GM18507 (cell line): ENCODE results near the gene JAK3.
"Not testable (repeated sequence)": the region's sequence is repeated elsewhere in the genome, so short reads cannot be mapped to it uniquely, and the experiment has no call there.

Source experiments
- DNase-seq: peaks from one replicate; pipeline ENCODE4 v3.0.0; 2011; ENCODE audit warnings: low read depth; ENCODE audit not compliant: insufficient read length; ENCODE audit errors: extremely low spot score
- FAIRE-seq: peaks from 2 replicates; lab custom pipeline; 2011; peaks lifted over from hg19 to GRCh38; lab: Jason Lieb, UNC

JAK3 gene

DNA sequence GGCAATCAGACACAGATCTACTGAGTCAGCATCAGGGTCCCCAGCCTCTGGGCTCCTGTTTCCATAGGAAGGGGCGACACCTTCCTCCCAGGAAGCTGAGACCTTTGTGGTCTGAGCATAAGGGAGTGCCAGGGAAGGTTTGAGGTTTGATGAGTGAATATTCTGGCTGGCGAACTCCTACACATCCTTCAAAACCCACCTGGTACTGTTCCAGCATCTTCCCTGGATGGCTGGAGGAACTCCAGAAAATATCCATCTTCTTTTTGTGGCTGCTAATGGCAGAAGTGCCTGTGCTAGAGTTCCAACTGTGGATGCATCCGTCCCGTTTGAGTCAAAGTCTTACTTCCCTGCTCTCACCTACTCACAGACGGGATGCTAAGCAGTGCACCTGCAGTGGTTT is 35.7 kb downstream of the JAK3 start:
- DNase-seq (no peak), FAIRE-seq (no peak)

GRCh38 chr19:17811681-17812080 is 36.1 kb downstream of the JAK3 start:
- DNase-seq: no peak

GRCh38 chr19:17811103-17811502 is 36.7 kb downstream of the JAK3 start:
- no peak for DNase-seq
- FAIRE-seq: no peak

More at GRCh38 chr19:17811681-17812080, 36.1 kb downstream of the JAK3 start:
- FAIRE-seq: no peak

- no peak for DNase-seq
- FAIRE-seq: no peak
Measured at GRCh38 chr19:17807731-17808316, 40.0 kb downstream of the JAK3 start.

- FAIRE-seq (no peak), DNase-seq (no peak)
Measured at GRCh38 chr19:17806945-17807344, 40.8 kb downstream of the JAK3 start.

- DNase-seq (no peak), FAIRE-seq (no peak)
Measured at GRCh38 chr19:17805427-17805826, 42.4 kb downstream of the JAK3 start.

DNA sequence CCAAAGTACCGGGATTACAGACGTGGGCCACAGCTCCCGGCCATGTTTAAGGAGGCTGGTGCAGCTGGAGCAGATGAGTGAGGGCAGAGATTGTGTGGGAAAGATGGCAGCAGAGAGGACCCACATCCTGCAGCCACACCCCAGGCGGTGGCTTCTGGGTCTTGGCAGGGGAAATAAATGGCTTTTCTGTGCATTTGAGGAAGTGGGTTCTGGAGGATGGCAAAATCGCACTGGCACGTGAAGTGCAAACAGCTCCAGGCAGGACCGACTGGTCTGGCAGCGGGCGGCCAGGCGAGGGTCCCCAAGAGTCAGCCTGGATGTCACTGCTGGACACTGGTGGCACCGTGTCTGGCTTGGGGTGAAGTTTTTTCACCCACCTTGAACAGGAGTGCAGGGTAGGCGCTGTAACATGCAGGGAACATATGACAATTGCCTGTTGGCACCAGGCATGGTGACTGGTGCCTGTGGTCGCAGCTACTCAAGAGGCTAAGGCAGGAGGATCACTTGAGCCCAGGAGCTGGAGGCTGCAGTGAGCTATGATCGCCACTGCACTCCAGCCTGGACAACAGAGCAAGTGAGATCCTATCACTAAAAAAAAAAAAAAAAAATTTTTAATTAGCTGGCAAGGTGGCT is 44.4 kb downstream of the JAK3 start:
- DNase-seq: no peak
- no peak for FAIRE-seq

- DNase-seq: no peak
- no peak for FAIRE-seq
Measured at GRCh38 chr19:17802137-17802858, 45.5 kb downstream of the JAK3 start.

GRCh38 chr19:17798599-17798998 is 49.2 kb downstream of the JAK3 start:
- not testable (repeated sequence) for DNase-seq, FAIRE-seq

DNA sequence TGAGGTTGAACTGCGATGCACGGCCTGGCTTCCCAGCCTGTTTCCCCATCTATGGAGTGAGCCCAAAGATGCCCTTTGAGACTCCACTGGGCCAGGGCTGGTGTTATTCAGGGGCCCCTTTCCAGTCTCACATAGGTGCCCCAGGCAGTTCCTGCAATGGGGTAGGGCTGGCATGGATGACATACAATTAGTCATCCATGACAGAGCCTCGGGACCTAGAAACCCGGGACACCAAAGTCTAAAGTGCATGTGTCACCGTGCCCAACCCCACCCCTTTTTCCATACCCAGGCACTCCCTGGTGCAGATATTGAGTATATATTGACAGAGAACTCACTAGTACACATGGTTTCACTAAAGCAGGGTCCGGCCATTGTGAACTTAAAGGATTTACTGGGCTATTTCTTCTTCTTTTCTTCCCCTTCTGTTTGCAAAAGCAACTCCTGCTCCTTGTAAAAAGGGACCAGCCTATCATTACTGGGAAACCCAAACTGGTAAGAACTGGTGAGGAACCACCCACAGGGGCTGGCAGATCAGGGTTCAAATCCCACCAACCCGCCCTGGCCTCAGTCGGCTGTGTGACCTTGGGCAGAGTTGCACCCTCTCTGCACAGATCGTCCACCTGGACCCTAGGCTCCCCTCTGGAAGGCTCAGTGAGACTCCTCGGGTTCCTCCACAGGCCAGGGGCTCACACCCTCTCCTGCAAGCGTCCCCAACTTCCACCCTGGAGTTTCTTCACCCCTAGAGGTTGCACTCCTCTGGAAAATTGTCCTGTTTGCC is 50.2 kb downstream of the JAK3 start:
- DNase-seq: no peak
- no peak for FAIRE-seq

- DNase-seq (no peak), FAIRE-seq (no peak)
Measured at GRCh38 chr19:17796838-17797423, 50.9 kb downstream of the JAK3 start.

DNA sequence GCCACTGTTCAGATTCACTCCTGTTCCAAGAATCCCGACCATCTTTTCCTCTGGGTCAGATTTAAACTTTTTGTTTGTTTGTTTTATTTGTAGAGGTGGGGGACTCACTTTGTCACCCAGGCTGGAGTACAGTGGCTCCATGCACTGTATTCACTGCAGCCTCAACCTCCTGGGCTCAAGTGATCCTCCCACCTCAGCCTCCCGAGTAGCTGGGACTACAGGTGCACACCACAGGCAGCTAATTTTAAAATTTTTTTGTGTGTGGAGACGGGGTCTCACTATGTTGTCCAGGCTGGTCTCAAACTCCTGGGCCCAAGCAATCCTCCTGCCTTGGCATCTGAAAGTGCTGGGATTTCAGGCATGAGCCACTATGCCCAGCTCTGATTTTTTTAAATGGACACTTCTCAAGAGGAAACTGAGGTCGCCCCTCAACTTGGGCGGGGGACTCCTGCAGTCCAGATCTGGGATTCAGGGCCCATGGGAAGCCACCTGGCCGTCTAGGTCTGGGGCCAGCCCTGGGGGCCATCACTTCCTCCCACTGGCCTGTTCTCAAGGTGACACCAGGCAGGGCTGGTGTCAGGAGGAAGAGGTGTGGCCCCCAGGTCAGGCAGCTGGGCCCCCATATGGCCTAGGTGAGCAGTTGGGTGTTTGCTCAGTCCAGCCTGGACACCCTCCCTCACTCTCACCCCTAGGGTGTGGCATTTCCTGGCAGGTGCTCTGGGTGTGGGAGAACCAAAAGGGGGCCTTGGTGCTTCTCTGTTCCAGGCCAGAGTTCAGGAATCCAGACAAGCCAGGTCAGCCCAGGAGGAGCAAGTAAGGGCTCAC is 51.6 kb downstream of the JAK3 start:
- no peak for DNase-seq

DNA sequence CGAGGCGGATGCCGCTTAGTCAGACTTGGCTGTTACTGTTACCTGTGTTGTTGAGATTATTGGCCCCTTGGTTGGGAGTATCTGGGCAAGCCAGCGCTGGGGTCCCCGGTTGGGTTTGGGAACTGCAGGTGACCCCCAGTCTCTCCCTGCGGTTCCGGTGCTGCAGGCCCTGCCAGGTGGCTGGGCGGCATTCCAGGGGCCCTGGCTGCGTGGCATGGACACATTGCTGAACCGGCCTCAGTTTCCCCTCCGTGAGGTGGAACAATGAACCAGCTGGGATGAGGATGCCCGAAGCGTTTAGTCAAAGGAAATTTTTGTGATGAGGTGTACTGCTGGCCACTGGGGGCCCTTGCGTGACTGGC is 52.3 kb downstream of the JAK3 start:
- no peak for FAIRE-seq

More for the DNA sequence above, 51.6 kb downstream of the JAK3 start:
- no peak for FAIRE-seq

DNA sequence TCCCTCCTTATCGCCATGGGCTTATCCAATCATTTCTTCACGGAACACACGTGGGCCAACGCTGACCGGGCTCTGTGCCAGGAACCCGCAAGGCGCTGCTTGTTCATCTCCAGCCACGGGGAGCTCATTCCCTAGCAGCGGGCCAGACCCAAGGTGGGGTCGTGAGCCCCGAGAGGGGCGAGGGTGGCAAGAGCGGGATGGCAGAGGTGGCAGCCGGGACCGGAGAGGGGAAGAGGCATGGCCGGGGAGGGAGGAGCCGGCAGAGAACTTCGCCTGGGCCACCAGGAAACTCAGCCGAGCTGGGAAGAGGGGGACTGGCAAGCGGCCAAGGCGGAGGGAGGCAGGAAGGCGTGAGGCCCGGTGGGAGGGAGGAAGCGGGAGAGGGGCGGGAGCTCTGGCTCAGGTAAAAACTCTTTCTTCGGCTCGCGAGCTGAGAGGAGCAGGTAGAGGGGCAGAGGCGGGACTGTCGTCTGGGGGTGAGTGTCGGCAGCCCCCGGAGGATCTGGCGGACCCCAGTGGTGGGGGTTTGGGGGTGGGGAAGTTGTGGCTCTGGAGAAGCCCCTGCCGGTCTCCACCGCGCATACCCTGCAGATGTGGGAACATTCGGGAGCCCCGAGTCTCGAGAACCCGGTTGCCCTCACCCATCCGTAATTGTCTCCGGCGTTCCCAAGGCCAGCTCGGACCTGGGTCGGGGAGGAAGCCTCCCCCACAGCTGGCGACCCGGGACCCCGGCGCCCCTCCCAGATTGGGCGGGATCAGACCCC is 52.9 kb downstream of the JAK3 start, which contains the start of gene B3GNT3:
Gene B3GNT3, plus strand, starts transcription at position 408 of the 764 bp plus-strand sequence. CDS start 12,670 bp downstream, outside the sequence.
- DNase-seq (no peak), FAIRE-seq (no peak)

More for the DNA sequence above, 52.3 kb downstream of the JAK3 start:
- no peak for DNase-seq

DNA sequence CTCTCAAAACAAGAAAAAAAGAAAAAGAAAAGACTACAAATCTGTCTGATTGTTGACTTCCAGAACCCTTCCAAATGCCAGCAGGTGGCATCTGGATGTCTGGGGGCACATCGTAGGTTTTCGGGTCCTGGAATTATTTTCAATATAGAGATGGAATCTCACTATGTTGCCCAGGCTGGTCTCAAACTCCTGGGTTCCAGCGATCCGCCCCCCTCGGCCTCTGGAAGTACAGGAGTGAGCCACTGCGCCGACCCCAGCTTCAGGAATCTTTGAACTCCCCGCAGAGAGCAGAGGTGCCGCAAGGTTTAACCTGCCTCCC is 53.4 kb downstream of the JAK3 start:
- DNase-seq: no peak
- no peak for FAIRE-seq

GRCh38 chr19:17790059-17790780 is 57.6 kb downstream of the JAK3 start:
- FAIRE-seq (no peak), DNase-seq (no peak)

DNA sequence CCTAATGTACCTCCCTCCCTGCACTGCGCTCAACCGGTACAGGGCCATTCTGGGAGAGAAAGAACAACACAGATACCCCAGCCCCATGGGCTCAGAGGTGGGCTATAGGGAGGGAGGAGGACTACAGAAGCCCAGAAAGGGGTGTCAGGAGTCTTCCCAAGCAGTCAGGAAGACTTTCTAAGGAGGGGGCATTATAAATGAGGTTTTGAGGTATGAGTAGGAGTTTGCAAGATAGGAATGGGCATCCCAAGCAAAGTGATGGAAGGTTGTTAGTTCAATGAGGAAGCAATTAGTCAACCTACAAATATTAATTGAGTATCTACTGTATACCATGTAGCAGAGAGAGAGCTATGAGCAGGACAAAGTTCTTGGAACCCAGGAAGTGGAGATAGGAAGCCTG is 59.1 kb downstream of the JAK3 start:
- FAIRE-seq: no peak
- no peak for DNase-seq
